ENCODE measurements around the gene CFAP92.

CFAP92 gene

GRCh38 chr3:128987302-128988100, 6.4 kb downstream of the CFAP92 start:
- DNase-seq = no peak

- DNase-seq = no peak
These were observed 9.3 kb downstream of the CFAP92 start for GRCh38 chr3:128984596-128984995.

- no peak for DNase-seq
These were observed 10.4 kb downstream of the CFAP92 start for GRCh38 chr3:128983293-128984069.

DNA sequence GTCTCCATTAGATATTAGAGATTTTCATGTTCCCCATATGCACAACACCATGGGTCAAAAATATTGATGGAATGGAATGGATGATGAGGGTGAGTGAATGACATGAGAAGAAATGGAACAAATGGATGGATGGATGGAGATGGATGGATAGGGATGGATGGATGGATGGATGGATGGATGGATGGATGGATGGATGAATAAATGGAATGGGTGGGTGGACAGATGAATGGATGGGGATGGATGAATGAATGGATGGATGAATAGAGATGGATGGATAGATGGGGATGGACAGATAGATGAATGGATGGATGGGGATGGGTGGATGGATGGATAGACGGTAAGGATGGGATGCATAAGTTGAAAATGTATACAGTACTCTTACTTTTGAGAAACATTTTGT, 18.6 kb downstream of the CFAP92 start:
- no peak for DNase-seq

DNA sequence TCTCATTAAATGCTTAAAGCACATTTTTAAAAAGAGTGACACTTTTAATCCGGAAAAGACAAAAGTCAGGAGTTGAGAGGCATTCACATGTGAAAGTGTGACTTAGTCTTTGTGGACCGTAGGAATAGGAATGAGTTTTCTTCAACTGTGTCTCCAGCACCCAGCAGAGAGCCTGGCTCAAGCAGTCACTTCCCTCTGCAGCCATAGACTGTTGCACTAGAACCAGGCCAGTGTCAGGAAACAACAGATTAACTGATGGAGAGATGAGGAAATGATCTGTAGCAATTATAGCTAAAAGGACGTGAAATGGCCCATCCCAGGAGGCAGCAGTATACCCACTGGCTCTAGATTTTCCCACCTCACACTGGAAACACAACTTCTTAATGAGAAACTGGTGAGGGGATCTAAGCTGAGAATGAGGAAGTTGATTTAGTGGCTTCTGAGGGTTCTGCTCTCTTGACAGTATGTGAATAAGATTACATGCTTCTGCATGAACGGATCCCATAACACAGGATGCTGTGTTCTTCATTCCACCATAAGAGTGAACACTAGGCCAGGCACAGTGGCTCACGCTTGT, 19.8 kb downstream of the CFAP92 start:
- no peak for DNase-seq

DNA sequence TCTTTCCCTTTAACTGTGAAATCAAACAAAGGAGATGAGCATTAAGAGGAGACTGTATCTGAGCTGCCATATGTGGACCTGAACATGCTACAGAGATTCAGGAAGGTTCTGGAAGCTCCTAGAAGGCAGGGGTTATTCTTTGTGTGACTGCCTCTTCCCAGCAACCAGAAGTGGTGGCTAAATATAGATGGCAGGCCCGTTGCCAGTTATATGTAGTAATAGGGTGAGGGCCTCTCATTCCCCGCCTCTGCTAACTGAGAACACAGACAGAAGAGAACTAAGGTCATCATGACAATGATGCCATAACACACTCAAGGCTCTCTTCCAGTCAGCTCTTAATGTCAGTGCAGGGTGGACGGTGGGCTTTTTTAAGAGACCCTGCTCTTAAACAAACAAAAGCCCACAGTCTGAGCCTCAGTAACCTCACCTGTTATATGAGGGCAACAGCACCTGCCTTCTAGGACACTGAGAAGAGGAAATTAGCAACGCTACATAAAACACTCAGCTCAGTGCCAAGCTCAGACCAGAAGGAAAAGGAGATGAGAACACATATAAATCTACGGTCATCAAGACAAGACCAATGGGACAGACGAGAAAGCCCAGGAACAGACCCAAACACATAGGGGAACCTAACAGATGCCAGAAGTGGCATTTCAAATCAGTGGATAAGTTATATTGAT, 22.3 kb downstream of the CFAP92 start:
- DNase-seq = no peak

GRCh38 chr3:128970740-128971047, 23.2 kb downstream of the CFAP92 start:
- no peak for DNase-seq

GRCh38 chr3:128969993-128970739, 23.7 kb downstream of the CFAP92 start:
- peak; percentile 66 to 67 for DNase-seq

- no peak for DNase-seq
These were observed 26.0 kb downstream of the CFAP92 start for GRCh38 chr3:128967748-128968355.

GRCh38 chr3:128965818-128966217, 28.1 kb downstream of the CFAP92 start:
- no peak for DNase-seq

DNA sequence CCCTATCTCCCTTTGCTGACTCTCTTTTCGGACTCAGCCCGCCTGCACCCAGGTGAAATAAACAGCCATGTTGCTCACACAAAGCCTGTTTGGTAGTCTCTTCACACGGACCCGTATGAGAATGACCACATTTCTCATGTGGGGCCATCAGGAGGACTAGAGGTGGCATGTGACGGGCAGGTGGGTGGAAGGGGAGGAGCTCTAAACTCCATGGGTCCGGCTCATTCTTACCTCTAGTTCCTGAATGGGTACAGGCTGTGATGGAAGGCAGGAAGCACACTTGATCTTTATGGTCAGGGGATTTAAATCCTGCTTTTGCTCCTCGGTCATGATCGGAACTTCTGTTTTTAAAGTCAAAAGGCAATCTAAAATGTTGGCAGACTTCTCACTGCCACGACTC, 28.6 kb downstream of the CFAP92 start:
- DNase-seq = no peak

- DNase-seq = no peak
These were observed 37.4 kb downstream of the CFAP92 start for GRCh38 chr3:128956440-128956839.

GRCh38 chr3:128950223-128950938, 43.5 kb downstream of the CFAP92 start:
- peak in 1 of 2 donors; percentile 5 for DNase-seq

- no peak for DNase-seq
These were observed 44.7 kb downstream of the CFAP92 start for GRCh38 chr3:128949158-128949557.

GRCh38 chr3:128946411-128946810, 47.5 kb downstream of the CFAP92 start:
- DNase-seq = no peak

DNA sequence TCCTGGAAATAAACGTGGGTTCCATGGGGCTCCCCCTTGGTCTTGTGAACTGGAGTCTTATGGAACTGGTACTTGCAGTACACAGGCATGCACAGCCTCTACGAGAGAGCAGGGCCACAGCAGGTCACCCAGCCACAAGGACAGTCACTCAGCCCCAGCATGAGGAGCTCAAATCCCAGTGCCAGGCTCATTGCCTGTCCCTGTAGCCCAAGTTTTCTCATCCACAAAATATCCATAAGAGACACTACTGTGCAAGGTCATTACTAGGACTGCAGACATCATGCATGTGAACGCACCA, 48.0 kb downstream of the CFAP92 start:
- DNase-seq = no peak

- no peak for DNase-seq
These were observed 48.6 kb downstream of the CFAP92 start for GRCh38 chr3:128945041-128945877.

- no peak for DNase-seq
These were observed 51.5 kb downstream of the CFAP92 start for GRCh38 chr3:128942161-128942952.

DNA sequence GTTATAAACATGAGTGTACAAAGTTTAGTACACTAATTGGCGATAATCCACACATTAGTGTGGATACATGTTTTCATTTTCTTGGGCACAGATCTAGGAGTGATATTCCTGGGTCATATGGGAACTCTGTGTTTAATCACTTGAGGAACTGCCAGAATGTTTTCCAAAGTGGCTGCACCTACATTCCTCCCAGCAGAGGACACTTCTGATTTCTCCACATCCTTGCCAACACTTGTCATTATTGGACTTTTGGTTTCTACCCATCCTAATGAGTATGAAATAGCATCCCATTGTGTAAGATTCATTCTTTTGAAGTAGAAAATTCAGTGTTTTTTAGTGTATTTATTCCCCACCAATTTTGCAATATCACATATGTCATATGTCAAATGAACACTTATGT, 53.6 kb downstream of the CFAP92 start:
- no peak for DNase-seq

GRCh38 chr3:128936341-128936740, 57.5 kb downstream of the CFAP92 start:
- no peak for DNase-seq
